IMR-90 (cell line): ENCODE results near the gene SMIM44. TPM values are rescaled to one million over a fixed set of nuclear protein-coding genes. Genes with fewer than 3 reads are reported as not detected.

Source experiments
- ATAC-seq: fragments of 200-7000 bp; cut with Tn5 transposase; 2 replicates; pipeline ENCODE4 v1.9.1; 2020; ENCODE audit warnings: low read depth, mild to moderate bottlenecking, moderate library complexity
- BruUV-seq: library from RNA; stranded (reverse); fragments of 400-500 nt; replicated peaks from 2 replicates; lab custom pipeline; 2021; lab: Mats Ljungman, UMichigan
- CTCF ChIA-PET: fragments of 300-600 bp; formaldehyde crosslinking; extraction: SDS; loops from one replicate; lab custom pipeline; 2021; ENCODE audit warnings: antibody characterized with exemption; lab: Yijun Ruan, JAX
- POLR2A ChIA-PET: fragments of 300-600 bp; sonication (Branson Sonifier 250); formaldehyde crosslinking; loops from one replicate; lab custom pipeline; 2022; ENCODE audit warnings: antibody characterized with exemption; ENCODE audit not compliant: unreplicated experiment; lab: Charles Lee
- DNase-seq: peaks from one replicate; pipeline ENCODE4 v3.0.0; 2013
- H2AFZ ChIP-seq: replicated peaks from 2 replicates; pipeline ENCODE3; 2013; ENCODE audit warnings: low read length, mild to moderate bottlenecking; ENCODE audit not compliant: poor library complexity
- H2AK5ac ChIP-seq: 2 replicates; pipeline ENCODE4 v1.6.1; 2013; ENCODE audit warnings: low read depth, low read length, inconsistent platforms
- H2AK9ac ChIP-seq: replicated peaks from 2 replicates; pipeline ENCODE3; 2013; ENCODE audit warnings: mild to moderate bottlenecking, low read depth, low read length, moderate library complexity; ENCODE audit not compliant: poor library complexity
- H2BK120ac ChIP-seq: 2 replicates; pipeline ENCODE4 v1.6.1; 2013; ENCODE audit warnings: low read depth, low read length, inconsistent platforms
- H2BK15ac ChIP-seq: 3 replicates; pipeline ENCODE4 v1.6.1; 2013; ENCODE audit warnings: low read depth, low read length, inconsistent platforms
- H2BK20ac ChIP-seq: 2 replicates; pipeline ENCODE4 v1.6.1; 2013; ENCODE audit warnings: low read depth, mild to moderate bottlenecking, inconsistent platforms, low read length, moderate library complexity
- H2BK5ac ChIP-seq: 2 replicates; pipeline ENCODE4 v1.6.1; 2013; ENCODE audit warnings: mild to moderate bottlenecking, low read depth, low read length, inconsistent platforms; ENCODE audit not compliant: poor library complexity, severe bottlenecking
- H3K14ac ChIP-seq: replicated peaks from 2 replicates; pipeline ENCODE4 v1.6.1; 2013; ENCODE audit warnings: low read depth, low read length, inconsistent platforms
- H3K18ac ChIP-seq: 2 replicates; pipeline ENCODE4 v1.6.1; 2013; ENCODE audit warnings: low read depth, low read length, control low read depth
- H3K23ac ChIP-seq: 2 replicates; pipeline ENCODE4 v1.6.1; 2013; ENCODE audit warnings: low read depth, low read length, inconsistent platforms
- H3K27ac ChIP-seq: 2 replicates; pipeline ENCODE4 v1.5.1; 2013; ENCODE audit warnings: mild to moderate bottlenecking, control low read depth, low read length; ENCODE audit not compliant: insufficient read depth
- H3K27me3 ChIP-seq: 2 replicates; pipeline ENCODE4 v1.6.1; 2013; ENCODE audit warnings: low read length; ENCODE audit not compliant: control insufficient read depth, insufficient read depth
- H3K36me3 ChIP-seq: 2 replicates; pipeline ENCODE4 v1.6.1; 2013; ENCODE audit warnings: low read length, mixed read lengths; ENCODE audit not compliant: control insufficient read depth, insufficient read depth
- H3K4ac ChIP-seq: 2 replicates; pipeline ENCODE4 v1.6.1; 2013; ENCODE audit warnings: low read depth, low read length, inconsistent platforms
- H3K4me1 ChIP-seq: 2 replicates; pipeline ENCODE4 v1.6.1; 2013; ENCODE audit warnings: low read length, mixed read lengths; ENCODE audit not compliant: control insufficient read depth, insufficient read depth
- H3K4me2 ChIP-seq: 2 replicates; pipeline ENCODE4 v1.6.1; 2013; ENCODE audit warnings: low read depth, mild to moderate bottlenecking, control low read depth, low read length, moderate library complexity
- H3K4me3 ChIP-seq: 2 replicates; pipeline ENCODE4 v1.5.1; 2013; ENCODE audit warnings: low read depth, mild to moderate bottlenecking, control low read depth, low read length, moderate library complexity; ENCODE audit not compliant: insufficient read depth
- H3K56ac ChIP-seq: 2 replicates; pipeline ENCODE4 v1.6.1; 2013; ENCODE audit warnings: low read length, inconsistent platforms; ENCODE audit not compliant: insufficient read depth; ENCODE audit errors: extremely low read depth
- H3K79me1 ChIP-seq, 2 experiments: 2 replicates each; pipeline ENCODE4 v1.6.1; 2013; ENCODE audit warnings: low read length in 2 of 2, inconsistent platforms in 1 of 2, low read depth in 1 of 2
- H3K9ac ChIP-seq: 2 replicates; pipeline ENCODE4 v1.6.1; 2013; ENCODE audit warnings: low read depth, low read length, control low read depth
- H3K9me1 ChIP-seq: 2 replicates; pipeline ENCODE4 v1.6.1; 2013; ENCODE audit warnings: low read length, inconsistent platforms; ENCODE audit not compliant: insufficient read depth
- H3K9me3 ChIP-seq: 2 replicates; pipeline ENCODE4 v1.6.1; 2013; ENCODE audit warnings: low read length; ENCODE audit not compliant: control insufficient read depth, insufficient read depth
- H4K20me1 ChIP-seq: 2 replicates; pipeline ENCODE4 v1.6.1; 2013; ENCODE audit warnings: low read length, inconsistent platforms; ENCODE audit not compliant: insufficient read depth
- H4K5ac ChIP-seq: 2 replicates; pipeline ENCODE4 v1.6.1; 2013; ENCODE audit warnings: mild to moderate bottlenecking, low read depth, low read length, control low read depth
- H4K8ac ChIP-seq, 2 experiments: 2 replicates each; pipeline ENCODE4 v1.6.1; 2013; ENCODE audit warnings: low read depth in 2 of 2, low read length in 2 of 2, control low read depth in 1 of 2, inconsistent platforms in 1 of 2
- H4K91ac ChIP-seq: 2 replicates; pipeline ENCODE4 v1.6.1; 2013; ENCODE audit warnings: low read depth, low read length, inconsistent platforms; ENCODE audit not compliant: insufficient read depth
- SMC3 ChIP-seq: fragments of 150-350 bp; IDR thresholded peaks from 2 replicates; pipeline ENCODE4 v1.6.1; 2016; ENCODE audit warnings: low read depth, mild to moderate bottlenecking, antibody characterized with exemption, low read length, moderate library complexity
- WGBS, 2 experiments: methylation state at CpG; one replicate each; pipeline versions ENCODE4 v1.1.5 to v1.1.7; 2013; ENCODE audit warnings: missing lambda C conversion rate in 2 of 2; ENCODE audit not compliant: insufficient read length in 1 of 2; ENCODE audit errors: extremely low coverage in 2 of 2; 5-methylcytosine and 5-hydroxymethylcytosine counted together
- dilution Hi-C: fragments of 300-500 bp; cut with HindIII; formaldehyde crosslinking; loops from one replicate; pipeline ENCODE4 v1.14.3; 2018; ENCODE audit warnings: low sequenced_read_pairs; ENCODE audit not compliant: unreplicated experiment
- in situ Hi-C: fragments of 300-500 bp; cut with MboI; formaldehyde crosslinking; loops from 3 replicates; pipeline ENCODE4 v1.14.3; 2019; ENCODE audit warnings: low sequenced_read_pairs, inconsistent platforms, mixed read lengths
- intact Hi-C: fragments of 100-400 bp; cut with micrococcal nuclease; formaldehyde crosslinking; loops from 2 replicates; pipeline ENCODE4 v1.10.0; 2022
- microRNA-seq, 2 experiments: library from miRNA; stranded (forward) in 1 of 2; unstranded in 1 of 2; fragments of 10-50 nt in 1 of 2; fragments of <30 nt in 1 of 2; gene quantifications in 1 of 2; microRNA quantifications in 1 of 2; one replicate each; pipeline versions ENCODE3 to v1.1.0; 2013 to 2020; ENCODE audit not compliant: insufficient read depth in 1 of 2, insufficient read length in 1 of 2, unreplicated experiment in 1 of 2
- polyA plus RNA-seq, 3 experiments: library from polyadenylated mRNA; depleted of rRNA; stranded (reverse); fragments of >200 nt; gene quantifications; 2 replicates each; pipeline ENCODE4 v1.2.3, GENCODE V29; 2012; ENCODE audit warnings: low replicate concordance in 1 of 3
- small RNA-seq, 5 experiments: library from RNA; depleted of rRNA; stranded (forward); fragments of <200 nt; gene quantifications; one replicate each; pipeline ENCODE3, GENCODE V24; 2012
- total RNA-seq: library from RNA; depleted of rRNA; stranded (reverse); fragments of >200 nt; gene quantifications from 2 replicates; pipeline ENCODE4 v1.2.3, GENCODE V29; 2012; rRNA removed

The SMIM44 gene
- total and polyA plus RNA-seq, 2 of the 4 experiments (the other 2 are of a cell fraction), result not detected

DNA sequence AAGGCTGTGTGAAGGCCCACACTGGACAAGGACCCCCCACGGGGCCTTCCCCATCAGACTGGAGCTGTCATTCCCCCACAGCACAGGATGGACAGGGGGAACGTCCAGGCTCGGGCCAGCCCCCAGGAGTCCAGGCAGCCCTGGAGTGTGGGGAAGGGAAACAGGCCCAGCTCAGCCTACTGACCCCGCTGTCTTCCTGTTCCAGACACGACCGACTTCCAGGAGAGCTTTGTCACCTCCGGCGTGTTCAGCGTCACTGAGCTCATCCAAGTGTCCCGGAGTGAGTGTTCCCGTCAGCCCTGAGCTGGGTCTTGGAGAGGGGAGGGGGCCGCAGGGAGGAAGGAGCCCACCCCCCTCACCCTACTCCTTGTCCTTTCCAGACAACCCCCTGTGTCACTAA is 49.9 kb downstream of the SMIM44 start:
- ChIA-PET CTCF (no interaction called here), POLR2A (no interaction called here)
- dilution Hi-C loops, result no loop called here

More for the DNA sequence above, 49.9 kb downstream of the SMIM44 start:
- Histone ChIP-seq H4K5ac (no peak overlapping the region), H2BK120ac (no peak overlapping the region), H2BK5ac (no peak overlapping the region), H3K14ac (no peak overlapping the region), H3K4me3 (no peak overlapping the region), H3K27me3 (no peaks in the 10 kb centered on the region), H3K4me2 (no peak overlapping the region), H3K4me1 (peaks cover 13% of the 10 kb centered on the region), H3K27ac (no peak overlapping the region), H3K9me3 (peaks cover 4% of the 10 kb centered on the region; the same call in 1 of the 2 replicates), H3K18ac (no peak overlapping the region), H3K9me1 (no peaks in the 10 kb centered on the region), H4K8ac (no peak overlapping the region), H4K20me1 (peaks cover 16% of the 10 kb centered on the region), H2BK20ac (no peak overlapping the region), H2AK5ac (no peak overlapping the region), H2BK15ac (no peak overlapping the region), H2AK9ac (no peak overlapping the region), H3K79me1 (peaks cover 32 to 62% of the 10 kb centered on the region in 2 experiments), H3K23ac (no peak overlapping the region), H3K9ac (no peak overlapping the region), H3K4ac (no peak overlapping the region), H2AFZ (no peak overlapping the region), H3K56ac (no peak overlapping the region; the same call in 1 of the 2 replicates), H4K91ac (no peak overlapping the region), H3K36me3 (peaks cover 46% of the 10 kb centered on the region)
- in situ Hi-C loops, result loop anchor here (5.0 kb wide), 1 partner anchor 101 kb away; no protein-coding TSS in a partner anchor
- TF ChIP-seq SMC3, result no peak
- intact Hi-C loops, result no loop called here
- WGBS, 2 experiments, result no CpG with 5 or more reads among the region's 12 CpGs
- ATAC-seq, result no peak
- BruUV-seq, result no TSS peak
- no peak for DNase-seq

Small RNAs within 50 kb of the gene (microRNA-seq; reads per million reads assigned to microRNA genes)
- gene RF00212 (ENCODE audit: insufficient read depth, insufficient read length), result not detected

Small RNAs within 50 kb of the gene (small RNA-seq; reads per million reads assigned to genes)
- gene RF00212, result 0 reads per million in 5 experiments

Other genes with a start within 250 kb of the SMIM44 start
- 21.9 and 26.9 TPM in 2 replicates for gene NFIC, start 116.9 kb downstream of the SMIM44 start, total RNA-seq
- gene NFIC, start 116.9 kb downstream of the SMIM44 start, polyA plus RNA-seq (2012; rRNA removed), result 29.2 and 32.1 TPM in 2 replicates
- gene SMIM24, start 2.9 kb downstream of the SMIM44 start, total RNA-seq, result not detected in 2 replicates
- not detected in 2 replicates for gene SMIM24, start 2.9 kb downstream of the SMIM44 start, polyA plus RNA-seq (2012; rRNA removed)
- gene DOHH, start 17.2 kb upstream of the SMIM44 start, total RNA-seq, result 3.2 and 4.2 TPM in 2 replicates
- gene DOHH, start 17.2 kb upstream of the SMIM44 start, polyA plus RNA-seq (2012; rRNA removed), result 9.2 and 13.6 TPM in 2 replicates
- 21.5 and 24.4 TPM in 2 replicates for gene FZR1, start 22.9 kb upstream of the SMIM44 start, total RNA-seq
- gene FZR1, start 22.9 kb upstream of the SMIM44 start, polyA plus RNA-seq (2012; rRNA removed), result 47.8 and 56.3 TPM in 2 replicates
- gene TEKTIP1, start 55.7 kb upstream of the SMIM44 start, total RNA-seq, result not detected in 2 replicates
- not detected in 2 replicates for gene TEKTIP1, start 55.7 kb upstream of the SMIM44 start, polyA plus RNA-seq (2012; rRNA removed)
- 20.4 and 25.0 TPM in 2 replicates for gene MFSD12, start 74.1 kb upstream of the SMIM44 start, total RNA-seq
- gene MFSD12, start 74.1 kb upstream of the SMIM44 start, polyA plus RNA-seq (2012; rRNA removed), result 77.2 and 85.1 TPM in 2 replicates
- gene HMG20B, start 89.5 kb upstream of the SMIM44 start, total RNA-seq, result 57.5 and 59.4 TPM in 2 replicates
- 63.8 and 76.9 TPM in 2 replicates for gene HMG20B, start 89.5 kb upstream of the SMIM44 start, polyA plus RNA-seq (2012; rRNA removed)
- under 0.01 TPM in 2 replicates for gene GIPC3, start 102.0 kb upstream of the SMIM44 start, total RNA-seq
- gene GIPC3, start 102.0 kb upstream of the SMIM44 start, polyA plus RNA-seq (2012; rRNA removed), result 0.36 and 0.42 TPM in 2 replicates
- 0.28 and 0.36 TPM in 2 replicates for gene TBXA2R, start 123.4 kb upstream of the SMIM44 start, total RNA-seq
- gene TBXA2R, start 123.4 kb upstream of the SMIM44 start, polyA plus RNA-seq (2012; rRNA removed), result 2.3 and 3.6 TPM in 2 replicates
- gene CACTIN, start 143.3 kb upstream of the SMIM44 start, total RNA-seq, result 10.8 and 12.8 TPM in 2 replicates
- 19.5 and 25.1 TPM in 2 replicates for gene CACTIN, start 143.3 kb upstream of the SMIM44 start, polyA plus RNA-seq (2012; rRNA removed)
- 10.8 and 13.6 TPM in 2 replicates for gene PIP5K1C, start 217.0 kb upstream of the SMIM44 start, total RNA-seq
- gene PIP5K1C, start 217.0 kb upstream of the SMIM44 start, polyA plus RNA-seq (2012; rRNA removed), result 23.3 and 28.0 TPM in 2 replicates
- not detected in 2 replicates for gene TJP3, start 224.9 kb upstream of the SMIM44 start, total RNA-seq
- gene TJP3, start 224.9 kb upstream of the SMIM44 start, polyA plus RNA-seq (2012; rRNA removed), result not detected in 2 replicates